Measurements from ENCODE around the gene SYNPR.

Gene SYNPR

GRCh38 chr3:63508305-63508704, 230.2 kb downstream of the SYNPR start:
- DNase-seq (ENCODE audit: low read depth) = no peak
- no peak overlapping the region for H3K4me3 ChIP-seq (replicated peaks; ENCODE audit: low read depth, low read length)
- no peak for TF ChIP-seq CTCF (IDR thresholded peaks at IDR 0.05; ENCODE audit: low read length, missing control alignments)

- no peak overlapping the region for H3K4me3 ChIP-seq (replicated peaks; ENCODE audit: low read depth, low read length)
- no peak for TF ChIP-seq CTCF (IDR thresholded peaks at IDR 0.05; ENCODE audit: low read length, missing control alignments)
- DNase-seq (ENCODE audit: low read depth) = no peak
These were observed 230.7 kb downstream of the SYNPR start for GRCh38 chr3:63508771-63509170.

GRCh38 chr3:63513791-63514190, 235.7 kb downstream of the SYNPR start:
- no peak for DNase-seq (ENCODE audit: low read depth)
- no peak for TF ChIP-seq CTCF (IDR thresholded peaks at IDR 0.05; ENCODE audit: low read length, missing control alignments)
- no peak overlapping the region for H3K4me3 ChIP-seq (replicated peaks; ENCODE audit: low read depth, low read length)

GRCh38 chr3:63514678-63515077, 236.6 kb downstream of the SYNPR start:
- no peak for TF ChIP-seq CTCF (IDR thresholded peaks at IDR 0.05; ENCODE audit: low read length, missing control alignments)
- no peak overlapping the region for H3K4me3 ChIP-seq (replicated peaks; ENCODE audit: low read depth, low read length)
- no peak for DNase-seq (ENCODE audit: low read depth)

GRCh38 chr3:63519426-63519825, 241.3 kb downstream of the SYNPR start:
- DNase-seq (ENCODE audit: low read depth) = peak; percentile 6
- no peak overlapping the region for H3K4me3 ChIP-seq (replicated peaks; ENCODE audit: low read depth, low read length)
- no peak for TF ChIP-seq CTCF (IDR thresholded peaks at IDR 0.05; ENCODE audit: low read length, missing control alignments)

- TF ChIP-seq CTCF (IDR thresholded peaks at IDR 0.05; ENCODE audit: low read length, missing control alignments) = no peak
- H3K4me3 ChIP-seq (replicated peaks; ENCODE audit: low read depth, low read length) = no peak overlapping the region
- DNase-seq (ENCODE audit: low read depth) = no peak
These were observed 243.5 kb downstream of the SYNPR start for GRCh38 chr3:63521657-63522056.

GRCh38 chr3:63523100-63523499, 245.0 kb downstream of the SYNPR start:
- no peak overlapping the region for H3K4me3 ChIP-seq (replicated peaks; ENCODE audit: low read depth, low read length)
- DNase-seq (ENCODE audit: low read depth) = no peak
- TF ChIP-seq CTCF (IDR thresholded peaks at IDR 0.05; ENCODE audit: low read length, missing control alignments) = no peak
